ENCODE results near the gene PRPF19. TPM values are rescaled to one million over a fixed set of nuclear protein-coding genes. Genes with fewer than 3 reads are reported as not detected.

Gene PRPF19
- total and polyA plus RNA-seq, 2 of the 8 experiments (the other 6 are each of a cell fraction or from before 2014, with no cell fraction given): 107 to 141 TPM

DNA sequence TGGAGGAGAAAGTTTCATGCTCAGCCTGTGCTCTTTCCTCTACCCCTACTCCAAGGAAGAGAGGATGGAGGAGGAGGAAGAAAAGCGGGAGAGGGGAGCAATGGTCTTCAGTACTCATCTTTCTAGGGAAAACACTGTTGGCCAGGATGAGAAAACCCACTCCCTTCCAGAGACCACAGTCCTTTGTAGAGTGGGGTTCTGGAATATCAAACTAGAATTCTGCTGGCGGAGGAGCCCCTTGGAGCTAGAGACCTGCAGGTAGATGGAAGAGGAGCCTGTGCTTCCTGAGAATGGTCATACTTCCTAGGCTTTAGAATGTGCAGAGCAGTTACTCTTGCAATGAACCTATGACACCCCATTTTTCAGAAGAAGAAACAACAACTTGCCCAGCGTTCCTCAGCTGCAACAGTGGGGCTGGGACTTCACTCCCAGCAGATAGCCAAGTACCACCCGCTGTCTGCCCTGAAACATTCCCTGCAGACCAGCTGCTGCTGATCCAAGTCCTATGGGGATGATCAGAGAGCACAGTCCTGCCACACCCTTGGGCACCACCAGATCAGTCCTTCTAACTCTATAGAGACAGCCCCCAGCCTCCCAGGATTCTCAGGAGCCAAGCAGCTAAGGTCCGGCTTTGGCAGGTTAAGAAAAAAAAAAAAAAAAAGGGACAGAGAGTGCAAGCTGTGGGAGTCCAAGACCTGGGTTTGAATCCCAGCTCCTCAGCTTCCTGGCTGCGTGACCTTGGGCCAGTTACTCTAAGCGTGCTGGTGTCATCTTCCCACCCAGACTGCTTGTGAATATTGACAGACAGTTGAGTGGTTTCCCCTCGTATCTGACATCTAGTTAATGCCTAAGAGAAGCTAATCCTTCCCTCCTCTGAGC lies 51.3 kb downstream of the PRPF19 start (continued):
- no peak for TF ChIP-seq KDM1A (IDR thresholded peaks at IDR 0.05; ENCODE audit: borderline replicate concordance, low read length)
- TF ChIP-seq RBBP5 (IDR thresholded peaks at IDR 0.05; ENCODE audit: borderline replicate concordance, low read depth, low read length): no peak
- TF ChIP-seq POLR2AphosphoS5 (IDR thresholded peaks at IDR 0.05; ENCODE audit: low read depth, low read length): no peak
- no peak for TF ChIP-seq POLR2A (IDR thresholded peaks at IDR 0.05; ENCODE audit: control extremely low read depth in 1 of 2, low read depth in 2 of 2, low read length in 2 of 2)
- TF ChIP-seq EZH2 (IDR thresholded peaks at IDR 0.05; ENCODE audit: low read depth, low read length, severe bottlenecking): no peak
- no peak for TF ChIP-seq CEBPB (IDR thresholded peaks at IDR 0.05; ENCODE audit: low read depth, low read length)
- TF ChIP-seq BRCA1 (IDR thresholded peaks at IDR 0.05; ENCODE audit: low read depth, low read length): no peak
